ENCODE data around the gene PGAP2. TPM values are rescaled to one million over a fixed set of nuclear protein-coding genes. Genes with fewer than 3 reads are reported as not detected.

Gene PGAP2
- total RNA-seq, 1 experiment from 2014 or later, result 27.2 TPM

DNA sequence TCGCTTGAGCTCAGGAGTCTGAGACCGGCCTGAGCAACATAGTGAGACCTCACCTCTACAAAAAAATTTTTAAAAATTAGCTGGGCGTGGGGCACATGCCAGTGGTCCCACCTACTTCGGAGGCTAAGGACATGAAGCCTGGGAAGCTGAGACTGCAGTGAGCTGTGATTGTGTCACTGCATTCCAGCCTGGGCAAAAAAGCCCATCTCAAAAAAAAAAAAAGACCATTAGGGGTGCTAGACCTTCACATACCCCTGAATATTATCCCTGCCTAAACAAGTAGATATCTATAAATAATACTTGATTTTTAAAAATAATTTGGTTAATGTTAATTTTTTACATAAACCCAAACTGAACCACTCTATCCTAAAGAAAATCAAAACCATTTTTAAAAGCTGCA is 35.2 kb upstream of the PGAP2 start:
- Mint-ChIP-seq H3K27ac (ENCODE audit: low read depth, unreplicated experiment) (no peak overlapping the region), H3K36me3 (ENCODE audit: insufficient read depth, unreplicated experiment) (peaks cover 98% of the 10 kb centered on the region), H3K9me3 (ENCODE audit: unreplicated experiment) (no peaks in the 10 kb centered on the region), H3K4me1 (ENCODE audit: insufficient read depth, unreplicated experiment) (no peaks in the 10 kb centered on the region), H3K27me3 (ENCODE audit: insufficient read depth, unreplicated experiment) (no peaks in the 10 kb centered on the region), H3K4me3 (ENCODE audit: unreplicated experiment) (no peak overlapping the region)
- ChIA-PET POLR2A (interaction anchor here (0.6 to 1.8 kb wide), 3 partner anchors 8 to 129 kb away, joined by 3 to 7 read pairs (median 5); partner anchors contain the start of gene NUP98), CTCF (interaction anchor here (0.7 to 2.6 kb wide), 5 partner anchors 11 to 300 kb away, joined by 3 to 13 read pairs (median 4); partner anchors contain the start of gene PGAP2)
- TF ChIP-seq, protein P1, sequence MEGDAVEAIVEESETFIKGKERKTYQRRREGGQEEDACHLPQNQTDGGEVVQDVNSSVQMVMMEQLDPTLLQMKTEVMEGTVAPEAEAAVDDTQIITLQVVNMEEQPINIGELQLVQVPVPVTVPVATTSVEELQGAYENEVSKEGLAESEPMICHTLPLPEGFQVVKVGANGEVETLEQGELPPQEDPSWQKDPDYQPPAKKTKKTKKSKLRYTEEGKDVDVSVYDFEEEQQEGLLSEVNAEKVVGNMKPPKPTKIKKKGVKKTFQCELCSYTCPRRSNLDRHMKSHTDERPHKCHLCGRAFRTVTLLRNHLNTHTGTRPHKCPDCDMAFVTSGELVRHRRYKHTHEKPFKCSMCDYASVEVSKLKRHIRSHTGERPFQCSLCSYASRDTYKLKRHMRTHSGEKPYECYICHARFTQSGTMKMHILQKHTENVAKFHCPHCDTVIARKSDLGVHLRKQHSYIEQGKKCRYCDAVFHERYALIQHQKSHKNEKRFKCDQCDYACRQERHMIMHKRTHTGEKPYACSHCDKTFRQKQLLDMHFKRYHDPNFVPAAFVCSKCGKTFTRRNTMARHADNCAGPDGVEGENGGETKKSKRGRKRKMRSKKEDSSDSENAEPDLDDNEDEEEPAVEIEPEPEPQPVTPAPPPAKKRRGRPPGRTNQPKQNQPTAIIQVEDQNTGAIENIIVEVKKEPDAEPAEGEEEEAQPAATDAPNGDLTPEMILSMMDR (IDR thresholded peaks at IDR 0.05; ENCODE audit: unreplicated experiment), result no peak
- BruUV-seq (replicated peaks), result no TSS peak
- DNase-seq (ENCODE audit: unreplicated experiment), result no peak
- intact Hi-C loops (cut with micrococcal nuclease), result no loop called here

DNA sequence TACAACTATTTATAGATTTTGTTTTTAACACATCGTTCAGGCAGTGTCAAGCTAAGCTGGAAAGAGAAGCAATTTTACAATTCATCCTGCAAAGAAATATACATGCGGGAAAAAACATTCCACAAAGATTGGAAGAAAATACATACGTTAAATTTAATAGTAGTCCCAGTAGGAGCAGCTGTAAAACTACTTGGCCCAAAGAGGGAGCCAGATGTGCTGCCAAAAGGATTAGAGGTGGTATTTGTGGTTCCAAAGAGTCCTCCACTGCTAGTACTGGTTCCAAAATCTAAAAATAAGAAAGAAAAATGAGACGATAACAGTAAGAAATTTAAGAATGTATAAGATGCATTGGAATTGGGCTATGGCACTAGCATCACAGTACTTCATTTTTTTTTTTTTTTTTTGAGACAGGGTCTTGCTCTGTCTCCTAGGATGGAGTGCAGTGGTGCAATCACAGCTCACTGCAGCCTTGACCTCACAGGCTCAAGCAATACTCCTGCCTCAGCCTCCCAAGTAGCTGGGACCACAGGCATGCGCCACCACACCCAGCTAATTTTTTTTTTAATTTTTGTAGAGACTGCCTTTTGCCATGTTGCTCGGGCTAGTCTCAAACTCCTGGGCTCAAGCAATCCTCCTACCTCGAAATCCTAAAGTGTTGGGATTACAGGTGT is 32.5 kb upstream of the PGAP2 start:
- no peaks in the 10 kb centered on the region for H3K27me3 Mint-ChIP-seq (ENCODE audit: insufficient read depth, unreplicated experiment)
- CTCF ChIA-PET, result interaction anchor here (0.5 to 0.8 kb wide), 6 partner anchors 24 to 282 kb away, joined by 3 to 4 read pairs (median 3); no protein-coding TSS in a partner anchor

DNA sequence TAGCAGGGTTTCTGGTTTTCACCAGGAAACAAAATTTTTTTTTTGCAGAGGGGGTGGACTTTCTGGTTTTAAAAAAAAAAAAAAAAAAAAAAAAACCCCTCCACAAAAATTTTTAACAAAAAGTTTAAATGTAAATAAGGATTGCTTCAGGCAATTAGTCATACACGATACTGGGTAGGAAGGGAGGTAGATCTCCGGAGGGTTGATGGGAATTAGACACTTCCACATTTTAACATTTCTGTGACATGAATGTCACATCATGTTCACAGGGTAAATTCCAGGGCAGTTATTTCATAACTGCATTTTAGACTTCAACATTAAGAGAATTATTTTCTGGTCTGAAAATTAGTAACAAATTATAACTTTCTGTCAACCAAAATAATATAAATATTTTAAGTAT is 26.9 kb upstream of the PGAP2 start:
- Mint-ChIP-seq H3K4me3 (ENCODE audit: unreplicated experiment) (no peak overlapping the region), H3K27me3 (ENCODE audit: insufficient read depth, unreplicated experiment) (no peaks in the 10 kb centered on the region), H3K4me1 (ENCODE audit: insufficient read depth, unreplicated experiment) (peaks cover 5% of the 10 kb centered on the region), H3K27ac (ENCODE audit: low read depth, unreplicated experiment) (peak overlapping the region; percentile 54), H3K36me3 (ENCODE audit: insufficient read depth, unreplicated experiment) (peaks cover 72% of the 10 kb centered on the region), H3K9me3 (ENCODE audit: unreplicated experiment) (no peaks in the 10 kb centered on the region)
- ChIA-PET CTCF (interaction anchor here (1.3 kb wide), 1 partner anchor 28 kb away, joined by 8 read pairs; no protein-coding TSS in a partner anchor), POLR2A (interaction anchor here (0.7 to 6.7 kb wide), 4 partner anchors 9 to 60 kb away, joined by 3 to 51 read pairs (median 4); partner anchors contain the start of gene NUP98)
- BruUV-seq (replicated peaks), result no TSS peak
- TF ChIP-seq, protein P1 (IDR thresholded peaks at IDR 0.05; ENCODE audit: unreplicated experiment), result no peak
- DNase-seq (ENCODE audit: unreplicated experiment), result peak; percentile 54
- intact Hi-C loops (cut with micrococcal nuclease), result no loop called here

More for the DNA sequence above, 32.5 kb upstream of the PGAP2 start:
- H3K9me3 Mint-ChIP-seq (ENCODE audit: unreplicated experiment), result no peaks in the 10 kb centered on the region
- DNase-seq (ENCODE audit: unreplicated experiment), result no peak
- TF ChIP-seq, protein P1 (IDR thresholded peaks at IDR 0.05; ENCODE audit: unreplicated experiment), result no peak
- POLR2A ChIA-PET, result no interaction called here
- no peaks in the 10 kb centered on the region for H3K4me1 Mint-ChIP-seq (ENCODE audit: insufficient read depth, unreplicated experiment)
- no peak overlapping the region for H3K4me3 Mint-ChIP-seq (ENCODE audit: unreplicated experiment)
- BruUV-seq (replicated peaks), result no TSS peak
- no peak overlapping the region for H3K27ac Mint-ChIP-seq (ENCODE audit: low read depth, unreplicated experiment)
- H3K36me3 Mint-ChIP-seq (ENCODE audit: insufficient read depth, unreplicated experiment), result peaks cover 98% of the 10 kb centered on the region
- intact Hi-C loops (cut with micrococcal nuclease), result no loop called here

DNA sequence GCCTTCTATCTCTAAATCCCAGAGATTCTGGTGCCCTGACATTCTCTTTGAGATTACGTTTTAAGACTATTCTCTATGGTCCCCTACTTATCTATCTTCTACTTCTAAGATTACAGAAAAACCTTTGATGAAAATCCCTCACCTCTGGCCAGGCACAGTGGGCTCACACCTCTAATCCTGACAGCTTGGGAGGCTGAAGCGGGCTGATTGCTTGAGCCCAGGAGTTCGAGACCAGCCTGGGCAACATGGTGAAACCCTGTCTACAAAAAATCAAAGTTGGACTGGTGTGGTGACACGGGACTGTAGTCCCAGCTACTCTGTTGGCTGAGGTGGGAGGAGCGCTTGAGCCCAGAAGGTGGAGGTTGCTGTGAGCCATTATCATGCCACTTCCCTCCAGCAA is 25.4 kb upstream of the PGAP2 start:
- ChIA-PET CTCF (interaction anchor here (1.1 to 1.9 kb wide), 2 partner anchors 13 to 290 kb away, joined by 7 read pairs; no protein-coding TSS in a partner anchor), POLR2A (interaction anchor here (1.0 to 6.7 kb wide), 3 partner anchors 9 to 26 kb away, joined by 3 to 51 read pairs (median 3); partner anchors contain the start of gene NUP98)
- peak overlapping the region; percentile 54 for H3K27ac Mint-ChIP-seq (ENCODE audit: low read depth, unreplicated experiment)
- BruUV-seq (replicated peaks), result no TSS peak
- peaks cover 8% of the 10 kb centered on the region for H3K4me1 Mint-ChIP-seq (ENCODE audit: insufficient read depth, unreplicated experiment)
- intact Hi-C loops (cut with micrococcal nuclease), result no loop called here
- no peak overlapping the region for H3K4me3 Mint-ChIP-seq (ENCODE audit: unreplicated experiment)
- TF ChIP-seq, protein P1 (IDR thresholded peaks at IDR 0.05; ENCODE audit: unreplicated experiment), result no peak
- H3K36me3 Mint-ChIP-seq (ENCODE audit: insufficient read depth, unreplicated experiment), result peaks cover 66% of the 10 kb centered on the region
- no peaks in the 10 kb centered on the region for H3K9me3 Mint-ChIP-seq (ENCODE audit: unreplicated experiment)
- H3K27me3 Mint-ChIP-seq (ENCODE audit: insufficient read depth, unreplicated experiment), result no peaks in the 10 kb centered on the region
- DNase-seq (ENCODE audit: unreplicated experiment), result no peak
